NT2/D1 (cell line): Measurements from ENCODE around the gene CARD11.

Experiments
- SUZ12 ChIP-seq: IDR thresholded peaks from 2 replicates; pipeline ENCODE4 v1.6.1; 2011; ENCODE audit not compliant: insufficient read length, insufficient read depth; ENCODE audit errors: extremely low read depth
- YY1 ChIP-seq: IDR thresholded peaks from 2 replicates; pipeline ENCODE4 v1.6.1; 2011; ENCODE audit not compliant: insufficient read length, insufficient read depth
- ZNF274 ChIP-seq: IDR thresholded peaks from 2 replicates; pipeline ENCODE4 v1.6.1; 2011; ENCODE audit warnings: mild to moderate bottlenecking, low read depth, low read length

- TF ChIP-seq ZNF274 = no peak
- TF ChIP-seq YY1 = no peak
- no peak for TF ChIP-seq SUZ12
These were observed 33.0 kb upstream of the CARD11 start for GRCh38 chr7:3076700-3077099.
